Measurements from ENCODE around the gene PDE11A. TPM values are rescaled to one million over a fixed set of nuclear protein-coding genes. Genes with fewer than 3 reads are reported as not detected.

Gene PDE11A
- total and polyA plus RNA-seq, 2 of the 13 experiments (the other 11 are each of a cell fraction or from before 2014, with no cell fraction given) = 1.2 to 1.7 TPM

DNA sequence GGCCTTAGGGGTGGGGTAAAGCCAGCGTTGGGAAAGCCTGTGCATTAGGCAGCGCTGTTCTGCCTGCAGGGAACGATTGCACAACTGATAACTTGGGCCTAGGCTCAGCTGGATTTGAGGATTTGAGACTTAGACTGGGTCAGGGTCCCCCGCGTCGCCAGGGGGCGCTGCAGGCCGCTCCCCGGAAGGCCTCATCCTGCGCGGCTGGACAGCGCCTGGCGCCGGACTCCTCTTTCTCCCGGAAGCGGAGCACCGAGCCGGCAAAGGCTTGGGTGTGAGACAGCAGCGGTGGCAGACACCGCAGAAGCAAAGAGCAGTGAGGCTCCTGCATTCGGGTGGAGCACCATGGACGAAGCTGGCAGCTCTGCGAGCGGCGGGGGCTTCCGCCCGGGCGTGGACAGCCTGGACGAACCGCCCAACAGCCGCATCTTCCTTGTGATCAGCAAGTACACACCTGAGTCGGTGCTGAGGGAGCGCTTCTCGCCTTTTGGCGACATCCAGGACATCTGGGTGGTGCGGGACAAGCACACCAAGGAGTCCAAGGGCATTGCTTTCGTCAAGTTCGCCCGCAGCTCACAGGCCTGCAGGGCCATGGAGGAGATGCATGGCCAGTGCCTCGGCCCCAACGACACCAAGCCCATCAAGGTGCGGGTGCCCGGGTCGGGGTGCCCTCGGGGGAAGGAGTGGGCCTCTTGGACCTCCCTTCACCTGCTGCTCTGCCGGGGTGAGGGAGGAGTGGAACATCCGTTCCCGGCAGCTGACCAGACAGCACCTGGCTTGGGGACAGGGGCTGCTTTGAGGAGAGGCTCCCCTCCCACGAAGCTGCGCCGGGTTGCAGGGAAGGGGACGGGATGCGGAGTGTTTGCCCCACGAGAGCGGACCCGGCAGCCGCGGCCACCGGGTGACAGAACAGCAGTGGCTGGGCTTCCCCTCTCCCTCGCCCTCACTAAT, 39.9 kb upstream of the PDE11A start, which contains the start of gene RBM45 (continued):
- TF ChIP-seq, protein P1, sequence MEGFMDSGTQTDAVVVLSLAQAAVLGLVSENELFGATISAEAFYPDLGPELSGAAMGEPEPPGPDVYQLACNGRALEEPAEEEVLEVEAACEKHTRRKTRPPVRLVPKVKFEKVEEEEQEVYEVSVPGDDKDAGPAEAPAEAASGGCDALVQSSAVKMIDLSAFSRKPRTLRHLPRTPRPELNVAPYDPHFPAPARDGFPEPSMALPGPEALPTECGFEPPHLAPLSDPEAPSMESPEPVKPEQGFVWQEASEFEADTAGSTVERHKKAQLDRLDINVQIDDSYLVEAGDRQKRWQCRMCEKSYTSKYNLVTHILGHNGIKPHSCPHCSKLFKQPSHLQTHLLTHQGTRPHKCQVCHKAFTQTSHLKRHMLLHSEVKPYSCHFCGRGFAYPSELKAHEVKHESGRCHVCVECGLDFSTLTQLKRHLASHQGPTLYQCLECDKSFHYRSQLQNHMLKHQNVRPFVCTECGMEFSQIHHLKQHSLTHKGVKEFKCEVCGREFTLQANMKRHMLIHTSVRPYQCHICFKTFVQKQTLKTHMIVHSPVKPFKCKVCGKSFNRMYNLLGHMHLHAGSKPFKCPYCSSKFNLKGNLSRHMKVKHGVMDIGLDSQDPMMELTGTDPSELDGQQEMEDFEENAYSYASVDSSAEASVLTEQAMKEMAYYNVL (CRISPR knock-in tag; IDR thresholded peaks at IDR 0.05; ENCODE audit: borderline replicate concordance) = peak; percentile 92
- TF ChIP-seq ZNF138 (CRISPR knock-in tag; IDR thresholded peaks at IDR 0.05; ENCODE audit: low read depth) = 0 out of 2 replicates have a peak, but pooled peaks have one; percentile 56
- TF ChIP-seq, protein P2, sequence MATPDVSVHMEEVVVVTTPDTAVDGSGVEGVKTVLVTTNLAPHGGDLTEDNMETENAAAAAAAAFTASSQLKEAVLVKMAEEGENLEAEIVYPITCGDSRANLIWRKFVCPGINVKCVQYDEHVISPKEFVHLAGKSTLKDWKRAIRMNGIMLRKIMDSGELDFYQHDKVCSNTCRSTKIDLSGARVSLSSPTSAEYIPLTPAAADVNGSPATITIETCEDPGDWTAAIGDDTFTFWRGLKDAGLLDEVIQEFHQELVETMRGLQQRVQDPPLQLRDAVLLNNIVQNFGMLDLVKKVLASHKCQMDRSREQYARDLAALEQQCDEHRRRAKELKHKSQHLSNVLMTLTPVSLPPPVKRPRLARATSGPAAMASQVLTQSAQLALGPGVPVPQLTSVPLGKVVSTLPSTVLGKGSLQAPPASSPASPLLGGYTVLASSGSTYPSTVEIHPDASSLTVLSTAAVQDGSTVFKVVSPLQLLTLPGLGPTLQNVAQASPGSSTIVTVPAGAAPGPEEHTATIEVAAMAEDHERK (CRISPR knock-in tag; IDR thresholded peaks at IDR 0.05; ENCODE audit: low read depth) = peak; percentile 63; the same call in 1 of the 2 replicates
- 0 out of 2 replicates have a peak, but pooled peaks have one; percentile 23 for TF ChIP-seq ZNF367 (CRISPR knock-in tag; IDR thresholded peaks at IDR 0.05; ENCODE audit: borderline replicate concordance)
- TF ChIP-seq SMAD9 (CRISPR knock-in tag; IDR thresholded peaks at IDR 0.05) = peak; percentile 71; the same call in 1 of the 2 replicates
- TF ChIP-seq ZNF678 (CRISPR knock-in tag; IDR thresholded peaks at IDR 0.05) = peak; percentile 93; the same call in 1 of the 2 replicates
- peak; percentile 98 for TF ChIP-seq FOXC1 (CRISPR knock-in tag; IDR thresholded peaks at IDR 0.05; ENCODE audit: borderline replicate concordance)
- TF ChIP-seq, protein P3, sequence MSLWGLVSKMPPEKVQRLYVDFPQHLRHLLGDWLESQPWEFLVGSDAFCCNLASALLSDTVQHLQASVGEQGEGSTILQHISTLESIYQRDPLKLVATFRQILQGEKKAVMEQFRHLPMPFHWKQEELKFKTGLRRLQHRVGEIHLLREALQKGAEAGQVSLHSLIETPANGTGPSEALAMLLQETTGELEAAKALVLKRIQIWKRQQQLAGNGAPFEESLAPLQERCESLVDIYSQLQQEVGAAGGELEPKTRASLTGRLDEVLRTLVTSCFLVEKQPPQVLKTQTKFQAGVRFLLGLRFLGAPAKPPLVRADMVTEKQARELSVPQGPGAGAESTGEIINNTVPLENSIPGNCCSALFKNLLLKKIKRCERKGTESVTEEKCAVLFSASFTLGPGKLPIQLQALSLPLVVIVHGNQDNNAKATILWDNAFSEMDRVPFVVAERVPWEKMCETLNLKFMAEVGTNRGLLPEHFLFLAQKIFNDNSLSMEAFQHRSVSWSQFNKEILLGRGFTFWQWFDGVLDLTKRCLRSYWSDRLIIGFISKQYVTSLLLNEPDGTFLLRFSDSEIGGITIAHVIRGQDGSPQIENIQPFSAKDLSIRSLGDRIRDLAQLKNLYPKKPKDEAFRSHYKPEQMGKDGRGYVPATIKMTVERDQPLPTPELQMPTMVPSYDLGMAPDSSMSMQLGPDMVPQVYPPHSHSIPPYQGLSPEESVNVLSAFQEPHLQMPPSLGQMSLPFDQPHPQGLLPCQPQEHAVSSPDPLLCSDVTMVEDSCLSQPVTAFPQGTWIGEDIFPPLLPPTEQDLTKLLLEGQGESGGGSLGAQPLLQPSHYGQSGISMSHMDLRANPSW (CRISPR knock-in tag; IDR thresholded peaks at IDR 0.05; ENCODE audit: borderline replicate concordance) = peak; percentile 93; the same call in 1 of the 2 replicates
- peak; percentile 86 for TF ChIP-seq ZNF235 (CRISPR knock-in tag; IDR thresholded peaks at IDR 0.05; ENCODE audit: borderline replicate concordance)
- peak; percentile 34; the same call in 1 of the 2 replicates for TF ChIP-seq ZFP41 (CRISPR knock-in tag; IDR thresholded peaks at IDR 0.05; ENCODE audit: borderline replicate concordance)
- TF ChIP-seq AGO2 (optimal IDR thresholded peaks at IDR 0.05; ENCODE audit: low read depth, low read length) = peak; percentile 71
- peak; percentile 43; the same call in 1 of the 2 replicates for TF ChIP-seq ZNF143 (CRISPR knock-in tag; IDR thresholded peaks at IDR 0.05)
- TF ChIP-seq TBL1XR1 (IDR thresholded peaks at IDR 0.05; ENCODE audit: borderline replicate concordance, low read length, partially characterized antibody) = peak; percentile 53
- peak; percentile 93 for TF ChIP-seq ZNF672 (CRISPR knock-in tag; IDR thresholded peaks at IDR 0.05)
- TF ChIP-seq SP2 (CRISPR knock-in tag; IDR thresholded peaks at IDR 0.05) = peak; percentile 58; the same call in 1 of the 2 replicates
- TF ChIP-seq SNAI1 (CRISPR knock-in tag; IDR thresholded peaks at IDR 0.05; ENCODE audit: borderline replicate concordance) = peak; percentile 70; the same call in 1 of the 2 replicates
- TF ChIP-seq ZKSCAN8 (CRISPR knock-in tag; IDR thresholded peaks at IDR 0.05; ENCODE audit: borderline replicate concordance) = peak; percentile 96
- no peak for TF ChIP-seq ZNF282 (IDR thresholded peaks at IDR 0.05; ENCODE audit: partially characterized antibody)
- TF ChIP-seq, protein P4, sequence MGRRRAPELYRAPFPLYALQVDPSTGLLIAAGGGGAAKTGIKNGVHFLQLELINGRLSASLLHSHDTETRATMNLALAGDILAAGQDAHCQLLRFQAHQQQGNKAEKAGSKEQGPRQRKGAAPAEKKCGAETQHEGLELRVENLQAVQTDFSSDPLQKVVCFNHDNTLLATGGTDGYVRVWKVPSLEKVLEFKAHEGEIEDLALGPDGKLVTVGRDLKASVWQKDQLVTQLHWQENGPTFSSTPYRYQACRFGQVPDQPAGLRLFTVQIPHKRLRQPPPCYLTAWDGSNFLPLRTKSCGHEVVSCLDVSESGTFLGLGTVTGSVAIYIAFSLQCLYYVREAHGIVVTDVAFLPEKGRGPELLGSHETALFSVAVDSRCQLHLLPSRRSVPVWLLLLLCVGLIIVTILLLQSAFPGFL (CRISPR knock-in tag; IDR thresholded peaks at IDR 0.05) = no peak
- peak; percentile 98 for TF ChIP-seq IRF2 (CRISPR knock-in tag; IDR thresholded peaks at IDR 0.05)
